GM12874 (cell line): ENCODE data around the gene TMCO4.

Experiments used
- TF ChIP-seq, protein P1 (sequence below): IDR thresholded peaks from 2 replicates; pipeline ENCODE4 v1.5.1; 2011; ENCODE audit warnings: low read depth, mild to moderate bottlenecking, control low read depth, low read length, moderate library complexity; ENCODE audit not compliant: insufficient read depth

TMCO4 gene

DNA sequence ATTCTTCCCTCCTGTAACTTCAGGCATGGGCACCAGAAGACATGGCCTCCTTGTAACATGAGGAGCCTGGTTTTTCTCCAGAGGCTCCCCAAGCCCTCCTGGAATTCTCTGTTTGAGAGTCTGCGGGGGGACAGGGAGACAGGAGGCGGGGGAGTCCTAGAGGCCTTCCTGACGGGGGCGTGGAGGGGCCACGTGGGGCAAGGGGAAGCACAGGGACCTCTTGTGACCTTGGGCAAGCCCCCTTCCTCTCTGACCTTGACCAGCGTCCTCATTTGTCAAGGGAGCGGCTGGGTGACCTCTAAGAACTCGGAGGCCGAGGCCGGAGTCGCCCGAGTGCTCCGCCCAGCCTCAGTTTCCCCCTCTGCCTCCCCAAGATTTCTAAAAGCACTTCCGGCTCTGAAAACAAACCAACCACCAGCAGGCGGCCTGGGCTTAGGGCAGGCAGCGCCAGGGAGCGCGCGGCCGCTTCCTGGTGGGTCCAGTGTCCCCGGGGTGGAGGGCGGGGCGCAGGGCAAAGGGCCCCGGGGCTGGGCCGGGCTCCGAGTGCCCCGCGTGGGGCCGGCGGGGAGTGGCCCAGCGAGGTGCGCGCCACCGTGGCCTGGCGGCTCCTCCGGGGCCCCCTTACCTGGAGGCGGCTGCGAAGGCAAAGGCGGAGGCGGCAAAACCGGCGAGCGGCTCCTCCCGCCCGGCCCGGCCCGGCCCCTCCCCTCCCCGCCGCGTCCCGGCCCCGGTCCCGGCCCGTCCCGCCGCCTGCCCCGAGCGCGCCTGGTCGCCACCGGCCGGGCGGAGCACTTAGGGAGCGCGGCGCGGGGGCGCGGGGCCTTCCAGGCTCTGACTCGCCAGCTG lies at the start of gene TMCO4:
Gene TMCO4 (minus strand): TSS at position 687 of the 846 bp plus-strand sequence. CDS start 19,158 bp downstream, outside the sequence.
- TF ChIP-seq, protein P1, sequence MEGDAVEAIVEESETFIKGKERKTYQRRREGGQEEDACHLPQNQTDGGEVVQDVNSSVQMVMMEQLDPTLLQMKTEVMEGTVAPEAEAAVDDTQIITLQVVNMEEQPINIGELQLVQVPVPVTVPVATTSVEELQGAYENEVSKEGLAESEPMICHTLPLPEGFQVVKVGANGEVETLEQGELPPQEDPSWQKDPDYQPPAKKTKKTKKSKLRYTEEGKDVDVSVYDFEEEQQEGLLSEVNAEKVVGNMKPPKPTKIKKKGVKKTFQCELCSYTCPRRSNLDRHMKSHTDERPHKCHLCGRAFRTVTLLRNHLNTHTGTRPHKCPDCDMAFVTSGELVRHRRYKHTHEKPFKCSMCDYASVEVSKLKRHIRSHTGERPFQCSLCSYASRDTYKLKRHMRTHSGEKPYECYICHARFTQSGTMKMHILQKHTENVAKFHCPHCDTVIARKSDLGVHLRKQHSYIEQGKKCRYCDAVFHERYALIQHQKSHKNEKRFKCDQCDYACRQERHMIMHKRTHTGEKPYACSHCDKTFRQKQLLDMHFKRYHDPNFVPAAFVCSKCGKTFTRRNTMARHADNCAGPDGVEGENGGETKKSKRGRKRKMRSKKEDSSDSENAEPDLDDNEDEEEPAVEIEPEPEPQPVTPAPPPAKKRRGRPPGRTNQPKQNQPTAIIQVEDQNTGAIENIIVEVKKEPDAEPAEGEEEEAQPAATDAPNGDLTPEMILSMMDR, result 0 out of 2 replicates have a peak, but pooled peaks have one; percentile 27

DNA sequence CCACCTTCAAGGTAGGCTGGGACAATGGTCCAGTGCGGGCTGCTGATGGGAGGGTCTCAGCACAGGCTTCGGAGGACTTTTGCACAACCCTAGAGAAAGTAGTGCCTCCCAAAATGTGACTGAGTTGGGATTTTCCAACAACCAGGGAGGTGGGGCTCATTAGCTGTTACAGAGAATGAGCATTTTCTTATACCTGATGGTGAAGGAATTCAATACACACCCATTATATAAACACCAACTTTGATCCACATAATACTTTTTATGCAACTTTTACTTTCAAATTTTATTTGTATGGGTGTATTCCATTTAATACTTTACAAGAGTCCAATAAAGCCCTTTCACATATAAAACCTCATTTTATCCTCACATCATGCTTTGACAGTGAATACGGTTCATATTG lies 46.6 kb upstream of the TMCO4 start:
- TF ChIP-seq, protein P1, result no peak

DNA sequence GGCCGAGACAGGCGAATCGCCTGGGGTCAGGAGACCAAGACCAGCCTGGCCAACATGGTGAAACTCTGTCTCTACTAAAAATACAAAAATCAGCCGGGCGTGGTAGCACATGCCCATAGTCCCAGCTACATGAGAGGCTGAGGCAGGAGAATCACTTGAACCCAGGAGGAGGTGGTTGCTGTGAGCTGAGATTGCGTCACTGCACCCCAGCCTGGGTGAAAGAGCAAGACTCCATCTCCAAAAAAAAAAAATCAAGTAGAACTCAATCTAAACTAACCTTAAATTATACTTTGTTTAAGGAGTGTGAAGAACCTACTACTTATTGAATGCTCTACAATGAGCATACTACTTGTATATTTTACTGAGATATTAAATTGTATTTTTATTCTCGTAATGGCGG lies 45.8 kb upstream of the TMCO4 start:
- TF ChIP-seq, protein P1, result no peak

DNA sequence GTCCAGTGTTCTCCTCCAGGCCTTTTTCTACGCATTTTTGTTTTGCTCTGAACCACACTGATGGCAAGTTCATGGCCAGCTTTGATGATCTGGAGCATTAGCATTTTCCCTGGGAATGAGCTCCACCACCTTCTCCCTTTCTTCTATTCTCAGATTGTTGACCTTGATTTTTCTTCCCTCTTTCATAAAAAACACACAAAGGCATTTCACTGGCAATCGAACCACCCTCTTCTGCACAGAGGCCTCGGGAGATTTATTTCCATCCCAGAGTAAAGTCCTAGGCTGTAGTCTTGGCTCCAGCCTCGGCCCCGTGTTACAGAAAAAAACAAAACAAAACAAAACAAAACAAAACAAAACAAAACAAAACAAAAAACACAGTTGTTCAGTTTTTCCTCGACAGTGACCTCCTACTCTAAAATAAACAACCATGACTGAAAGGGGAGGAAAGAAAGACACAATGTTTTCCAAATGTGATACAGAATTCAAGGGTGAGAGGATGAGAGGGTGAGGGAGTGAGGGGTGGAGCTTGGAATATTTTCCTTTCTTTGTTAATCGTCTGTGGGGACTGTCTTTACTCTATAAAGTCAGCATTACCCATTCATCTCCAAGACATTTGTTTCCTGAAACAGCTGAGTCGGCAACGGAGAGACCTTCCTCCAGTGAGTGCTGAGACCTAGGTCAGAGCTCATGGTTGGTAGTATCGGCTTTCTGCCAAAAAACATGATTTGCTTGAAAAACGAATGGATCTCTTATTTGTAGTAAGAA lies 45.2 kb upstream of the TMCO4 start:
- TF ChIP-seq, protein P1, result no peak

DNA sequence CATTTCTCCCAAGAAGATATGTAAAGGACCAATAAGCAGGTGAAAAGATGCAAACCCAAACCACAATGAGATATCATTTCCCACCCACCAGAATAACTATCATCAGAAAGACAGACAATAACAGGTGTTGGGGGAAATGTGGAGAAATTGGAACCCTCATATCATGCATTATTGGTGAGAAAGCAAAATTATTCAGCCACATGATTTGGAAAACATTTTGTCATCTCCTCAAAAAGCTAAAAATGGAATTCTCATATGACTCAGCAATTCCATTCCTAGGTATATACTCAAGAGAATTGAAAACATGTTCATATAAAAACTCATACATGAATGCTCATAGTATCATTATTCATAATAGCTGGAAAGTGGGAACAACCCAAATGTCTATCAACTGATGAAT lies 40.5 kb upstream of the TMCO4 start:
- TF ChIP-seq, protein P1, result no peak

DNA sequence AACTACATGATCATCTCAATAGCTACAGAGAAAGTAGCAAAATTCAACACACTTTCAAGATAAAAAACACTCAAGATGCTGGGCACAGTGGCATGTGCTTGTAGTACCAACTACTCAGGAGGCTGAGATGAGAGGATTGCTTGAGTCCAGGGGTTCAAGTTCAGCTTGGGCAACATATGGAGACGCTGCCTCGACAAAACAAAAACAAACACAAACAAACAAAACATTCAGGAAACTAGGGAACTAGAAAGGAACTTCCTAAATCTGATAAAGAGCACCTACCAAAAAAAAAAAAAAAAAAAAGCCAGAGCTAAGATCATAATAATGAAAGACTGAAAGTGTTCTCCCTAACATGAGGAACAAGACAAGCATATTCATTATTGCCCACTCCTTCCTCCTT lies 38.1 kb upstream of the TMCO4 start:
- TF ChIP-seq, protein P1, result no peak

DNA sequence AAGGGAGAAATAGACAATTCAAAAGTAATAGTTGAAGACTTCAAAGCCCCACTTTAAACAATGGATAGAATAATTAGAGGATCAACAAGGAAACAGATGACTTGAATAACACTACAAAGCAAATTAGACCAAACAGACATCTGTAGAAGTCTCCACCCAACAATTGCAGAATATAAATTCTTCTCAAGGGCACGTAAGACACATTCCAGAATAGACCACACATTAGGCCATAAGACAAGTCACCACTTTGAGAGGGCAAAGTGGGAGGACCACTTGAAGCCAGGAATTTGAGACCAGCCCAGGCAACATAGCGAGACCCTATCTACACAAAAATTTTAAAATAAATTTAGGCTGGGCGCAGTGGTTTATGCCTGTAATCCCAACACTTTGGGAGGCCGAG lies 35.9 kb upstream of the TMCO4 start:
- TF ChIP-seq, protein P1, result no peak
